Right lobe of liver (tissue), 5 donors: Measurements from ENCODE around the gene LIN9. TPM values are rescaled to one million over a fixed set of nuclear protein-coding genes. Genes with fewer than 3 reads are reported as not detected.

Experiments used
- total RNA-seq, 6 experiments: library from RNA; depleted of rRNA in 2 of 6; stranded (reverse); fragments of >200 nt in 2 of 6; fragmentation: NEBNext Ultra II Directional in 3 of 6; extraction: Animal tissue kit (Norgen Biotek cat#: 25700) in 3 of 6; gene quantifications; one replicate each; pipeline versions ENCODE4 v1.1.0 to v1.2.4, GENCODE V29; 2016 to 2023
- donor health status: DM: no; HTN: no; CAD: no.
- donor health status: DM: no; HTN: no; CAD: no.
- donor health status: DM: no; HTN: yes; CAD: no.
- donor health status: DM: no; HTN: yes; CAD: no.

LIN9 gene
- total RNA-seq, 6 experiments from 2014 or later = 0.46 to 1.5 (median 0.91) TPM

Other genes starting within 250 kb of the LIN9 start
- 100 to 1,000 TPM; 132 to 185 (median 156) TPM for gene H3-3A, start 246.4 kb downstream of the LIN9 start, total RNA-seq
- 10 to 100 TPM; 14.6 to 23.6 (median 17.5) TPM for gene ACBD3, start 122.4 kb downstream of the LIN9 start, total RNA-seq
- under 1 TPM in 1 of 6 experiments, not detected in 5; 0.29 TPM for gene MIXL1, start 85.5 kb downstream of the LIN9 start, total RNA-seq
- 10 to 100 TPM; 38.2 to 74.3 (median 60.1) TPM for gene PARP1, start 98.9 kb upstream of the LIN9 start, total RNA-seq
- under 1 TPM in 4 of 6 experiments, not detected in 2; 0.06 to 0.68 (median 0.13) TPM for gene STUM, start 239.6 kb upstream of the LIN9 start, total RNA-seq